ENCODE measurements around the gene NEDD1. TPM values are rescaled to one million over a fixed set of nuclear protein-coding genes. Genes with fewer than 3 reads are reported as not detected.

The NEDD1 gene
- total and polyA plus RNA-seq, 4 donors: 4.9 to 34.1 (median 10.3) TPM

GRCh38 chr12:96997797-96998484 lies 90.9 kb downstream of the NEDD1 start:
- no peak for DNase-seq
- Histone ChIP-seq H3K27me3 (ENCODE audit: control insufficient read depth in 3 of 3, insufficient read depth in 3 of 3, low read length in 2 of 3) (peaks cover 0 to 9% (median 0%) of the 10 kb centered on the region in 3 donors), H3K27ac (ENCODE audit: low read depth in 1 of 2, low read length in 1 of 2) (no peak overlapping the region), H3K4me3 (no peak overlapping the region), H3K9me3 (ENCODE audit: control insufficient read depth in 4 of 4, insufficient read depth in 3 of 4, low read length in 3 of 4) (no peaks in the 10 kb centered on the region), H3K4me1 (ENCODE audit: control insufficient read depth in 5 of 5, insufficient read depth in 5 of 5, low read length in 5 of 5) (peaks cover 0 to 6% (median 0%) of the 10 kb centered on the region in 5 donors), H3K36me3 (ENCODE audit: control insufficient read depth in 4 of 4, insufficient read depth in 4 of 4, low read length in 4 of 4) (no peaks in the 10 kb centered on the region), H3K9ac (ENCODE audit: insufficient read depth in 1 of 2, low read length in 2 of 2) (no peak overlapping the region)
- no peak for ATAC-seq (ENCODE audit: insufficient read depth, low FRiP score)
- TF ChIP-seq CTCF (IDR thresholded peaks at IDR 0.05; ENCODE audit: control extremely low read depth, extremely low read depth): no peak
- WGBS, 2 donors: 87% methylated on average over 7 of the region's 7 CpGs

- TF ChIP-seq CTCF (IDR thresholded peaks at IDR 0.05; ENCODE audit: control extremely low read depth, extremely low read depth): no peak
- Histone ChIP-seq H3K9me3 (ENCODE audit: control insufficient read depth in 4 of 4, insufficient read depth in 3 of 4, low read length in 3 of 4) (no peaks in the 10 kb centered on the region), H3K27ac (ENCODE audit: low read depth in 1 of 2, low read length in 1 of 2) (no peak overlapping the region), H3K27me3 (ENCODE audit: control insufficient read depth in 3 of 3, insufficient read depth in 3 of 3, low read length in 2 of 3) (no peaks in the 10 kb centered on the region), H3K9ac (ENCODE audit: insufficient read depth in 1 of 2, low read length in 2 of 2) (no peak overlapping the region), H3K36me3 (ENCODE audit: control insufficient read depth in 4 of 4, insufficient read depth in 4 of 4, low read length in 4 of 4) (no peaks in the 10 kb centered on the region), H3K4me3 (no peak overlapping the region), H3K4me1 (ENCODE audit: control insufficient read depth in 5 of 5, insufficient read depth in 5 of 5, low read length in 5 of 5) (no peaks in the 10 kb centered on the region)
- ATAC-seq (ENCODE audit: insufficient read depth, low FRiP score) (no peak), DNase-seq (no peak)
- WGBS, 2 donors: 93 to 94% methylated on average over 8 of the region's 8 CpGs
These were observed 96.2 kb downstream of the NEDD1 start for GRCh38 chr12:97003276-97003675.

Small RNA genes lying within 50 kb of the gene (small RNA-seq; reads per million reads assigned to genes)
- not detected for gene RF00019 (ENCODE audit: low replicate concordance)

All from lung (tissue), 13 donors.